Thyroid gland (tissue), 4 donors: Measurements from ENCODE around the gene NT5E.

Experiments used
- CTCF ChIP-seq, 6 experiments: fragments of 200-600 bp in 3 of 6; fragments of 450-650 bp in 3 of 6; sonication (generic) in 3 of 6; IDR thresholded peaks; one replicate each; pipeline ENCODE4 v1.5.1; 2016 to 2019; ENCODE audit warnings: antibody characterized with exemption in 6 of 6, mild to moderate bottlenecking in 2 of 6, inconsistent platforms in 1 of 6, moderate library complexity in 1 of 6
- POLR2A ChIP-seq, 2 donors: fragments of 450-650 bp; IDR thresholded peaks; one replicate each; pipeline ENCODE4 v1.6.1; 2017; ENCODE audit warnings: antibody characterized with exemption in 2 of 2, mild to moderate bottlenecking in 2 of 2, moderate library complexity in 1 of 2

DNA sequence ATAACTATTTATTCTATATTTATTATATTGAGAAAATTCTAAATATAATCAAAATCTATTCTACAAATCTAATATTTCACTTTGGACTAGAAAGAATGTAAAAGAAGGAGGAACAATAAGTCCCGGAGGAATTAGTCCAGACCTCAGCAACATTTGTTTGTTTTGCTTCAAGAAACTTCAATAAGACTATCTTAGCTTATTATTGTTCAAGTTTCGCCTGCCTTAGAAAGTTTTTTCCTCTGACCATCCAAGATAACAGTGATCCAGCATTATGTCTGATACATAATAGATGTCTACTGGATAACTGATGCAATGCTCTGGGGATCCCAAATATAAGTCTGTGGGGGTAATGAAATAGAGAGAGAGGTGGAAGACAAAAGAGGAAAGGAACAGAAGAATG, 28.7 kb upstream of the NT5E start:
- TF ChIP-seq CTCF (IDR thresholded peaks at IDR 0.05) (no peak), POLR2A (IDR thresholded peaks at IDR 0.05) (no peak)
